ENCODE data around the gene RNF14. TPM values are rescaled to one million over a fixed set of nuclear protein-coding genes. Genes with fewer than 3 reads are reported as not detected.

The RNF14 gene
- total and polyA plus RNA-seq, 2 of the 8 experiments (the other 6 are each of a cell fraction or from before 2014, with no cell fraction given): 4.7 to 20.2 TPM

- ChIA-PET CTCF (ENCODE audit: partially characterized antibody) (interaction anchor here (1.1 to 4.7 kb wide), 4 partner anchors 16 to 274 kb away, joined by 4 to 28 read pairs (median 16); partner anchors contain the start of gene PCDH1), POLR2A (ENCODE audit: partially characterized antibody) (no interaction called here)
- Histone ChIP-seq H3K4ac (replicated peaks; ENCODE audit: insufficient read length, low read depth, low read length) (no peak overlapping the region), H4K5ac (ENCODE audit: insufficient read length, low read depth, low read length) (no peak overlapping the region), H3K4me3 (ENCODE audit: extremely low read depth in 1 of 4, insufficient read depth in 2 of 4, low read depth in 3 of 4, low read length in 4 of 4) (no peak overlapping the region), H2AFZ (ENCODE audit: low read length) (no peak overlapping the region), H3K56ac (replicated peaks; ENCODE audit: insufficient read length, low read depth, low read length) (no peak overlapping the region), H3K4me2 (ENCODE audit: insufficient read depth in 1 of 2, low read depth in 2 of 2, low read length in 2 of 2) (no peak overlapping the region), H3K36me3 (ENCODE audit: control insufficient read depth in 2 of 4, insufficient read depth in 4 of 4, low read length in 3 of 4) (no peaks in the 10 kb centered on the region), H3K9me3 (ENCODE audit: insufficient read depth in 2 of 2, low read depth in 1 of 2, low read length in 1 of 2) (no peaks in the 10 kb centered on the region), H3K23me2 (ENCODE audit: low read depth, low read length) (peaks cover 6% of the 10 kb centered on the region), H4K91ac (replicated peaks; ENCODE audit: insufficient read length, low read length) (no peak overlapping the region), H3K4me1 (replicated peaks in 1 of 4; ENCODE audit: control insufficient read depth in 3 of 4, insufficient read depth in 4 of 4, low read length in 3 of 4) (peaks cover 0 to 6% (median 3%) of the 10 kb centered on the region in 4 experiments; a peak in 3 of 7 replicates), H3K27me3 (replicated peaks in 1 of 4; ENCODE audit: control insufficient read depth in 3 of 4, extremely low read depth in 1 of 4, insufficient read depth in 3 of 4, low read length in 3 of 4) (no peaks in the 10 kb centered on the region), H3K18ac (ENCODE audit: extremely low read depth, low read length) (no peak overlapping the region), H3K23ac (ENCODE audit: insufficient read length) (no peak overlapping the region), H3K27ac (ENCODE audit: low read depth, low read length) (no peak overlapping the region), H2AK5ac (ENCODE audit: low read depth, low read length) (no peak overlapping the region), H2BK20ac (ENCODE audit: low read length) (no peak overlapping the region), H4K8ac (ENCODE audit: extremely low read depth, insufficient read depth, low read length) (no peak overlapping the region), H2BK12ac (ENCODE audit: low read depth, low read length) (no peak overlapping the region), H2BK120ac (replicated peaks; ENCODE audit: low read depth, low read length) (no peak overlapping the region), H3K79me2 (ENCODE audit: control insufficient read depth in 1 of 2, insufficient read depth in 2 of 2, low read length in 2 of 2) (no peaks in the 10 kb centered on the region), H4K20me1 (replicated peaks in 1 of 2; ENCODE audit: control insufficient read depth in 1 of 2, insufficient read depth in 2 of 2, low read length in 2 of 2) (no peaks in the 10 kb centered on the region), H3K9ac (replicated peaks in 1 of 4; ENCODE audit: extremely low read depth in 1 of 4, low read depth in 3 of 4, low read length in 3 of 4) (no peak overlapping the region), H3K14ac (ENCODE audit: insufficient read length) (no peak overlapping the region), H2BK15ac (ENCODE audit: low read length) (no peak overlapping the region), H2BK5ac (ENCODE audit: low read depth, low read length) (no peak overlapping the region), H3K79me1 (ENCODE audit: low read depth, low read length) (no peaks in the 10 kb centered on the region)
- 93% methylated on average over 2 of the region's 2 CpGs; no CpG with 5 or more reads in 1 of the 2 experiments for WGBS, 2 experiments (ENCODE audit: extremely low coverage in 1 of 2, insufficient coverage in 1 of 2, insufficient read length in 1 of 2, insufficient replicate concordance in 2 of 2, low coverage in 1 of 2, low lambda C conversion rate in 2 of 2, missing lambda C conversion rate in 1 of 2)
- DNase-seq (ENCODE audit: low read depth in 1 of 2, low spot score in 2 of 2): no peak
- FAIRE-seq: no peak
- TF ChIP-seq SUZ12 (IDR thresholded peaks at IDR 0.05; ENCODE audit: low read length): no peak
- TF ChIP-seq PHF8 (conservative IDR thresholded peaks at IDR 0.05; ENCODE audit: low read depth, low read length): no peak
These were observed 2.0 kb upstream of the RNF14 start for GRCh38 chr5:141966963-141967333.

Measured in H1 (cell line).